GM21723 (cell line): ENCODE results near the gene SMIM24.

ENCODE experiments used
- ATAC-seq: cut with Tn5 transposase; IDR thresholded peaks from one replicate; pipeline ENCODE4 v1.9.1; 2021; ENCODE audit warnings: mild to moderate bottlenecking, moderate library complexity; ENCODE audit not compliant: unreplicated experiment

The SMIM24 gene

DNA sequence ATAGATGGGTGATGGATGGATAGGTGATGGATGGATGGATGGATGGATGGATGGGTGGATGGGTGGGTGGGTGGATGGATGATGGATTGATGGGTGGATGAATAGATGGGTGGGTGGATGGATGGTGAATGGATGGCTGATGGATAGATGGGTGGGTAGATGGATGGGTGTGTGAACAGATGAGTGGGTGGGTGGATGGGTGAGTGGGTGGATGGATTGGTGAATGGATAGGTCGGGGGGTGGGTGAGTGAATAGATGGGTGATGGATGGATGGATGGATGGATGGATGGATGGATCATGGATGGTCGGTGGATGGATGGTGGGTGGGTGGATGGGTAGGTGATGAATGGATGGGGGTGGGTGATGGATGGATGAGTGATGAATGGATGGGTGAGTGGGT, 3.5 kb downstream of the SMIM24 start:
- no peak for ATAC-seq

DNA sequence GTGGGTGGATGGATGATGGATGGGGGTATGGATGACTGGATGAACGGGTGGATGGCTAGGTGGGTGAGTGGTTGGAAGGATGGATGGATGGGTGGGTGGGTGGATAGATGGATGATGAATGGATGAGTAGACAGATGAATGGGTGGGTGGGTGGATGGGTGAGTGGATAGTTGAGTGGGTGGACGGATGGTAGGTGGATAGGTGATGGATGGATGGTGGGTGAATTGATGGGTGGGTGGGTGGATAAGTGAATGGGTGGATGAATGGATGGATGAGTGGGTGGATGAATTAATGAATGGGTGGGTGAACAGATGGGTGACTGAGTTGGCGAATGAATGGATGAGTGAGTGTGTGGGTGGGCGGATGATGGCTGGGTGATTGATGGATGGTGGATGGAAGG, 4.9 kb downstream of the SMIM24 start:
- ATAC-seq, result no peak

DNA sequence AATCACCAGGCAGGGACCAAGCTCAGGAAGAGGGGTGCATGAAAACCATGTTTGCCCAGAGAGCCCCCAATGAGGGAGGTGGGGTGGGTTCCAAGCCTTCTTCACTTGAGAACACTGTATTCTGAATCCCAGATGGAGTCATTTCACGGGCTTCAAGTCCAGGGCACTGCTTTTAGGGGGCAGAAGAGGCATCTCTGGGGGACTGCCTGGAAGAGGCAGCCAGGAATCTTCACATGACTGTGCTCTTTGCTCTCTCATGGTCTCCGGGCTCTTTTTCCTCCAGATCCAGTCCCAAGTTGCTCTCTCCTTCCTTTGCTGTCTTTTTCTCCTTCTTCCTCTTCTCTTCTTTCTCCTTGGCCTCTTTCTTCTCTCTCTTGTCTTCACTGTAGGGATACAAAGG, 5.7 kb downstream of the SMIM24 start:
- no peak for ATAC-seq

- ATAC-seq, result no peak
Measured at GRCh38 chr19:3474010-3474409, 6.3 kb downstream of the SMIM24 start.

- ATAC-seq, result no peak
Measured at GRCh38 chr19:3471954-3472655, 8.2 kb downstream of the SMIM24 start.

- no peak for ATAC-seq
Measured at GRCh38 chr19:3470500-3471128, 9.7 kb downstream of the SMIM24 start.

GRCh38 chr19:3469638-3470499, 10.5 kb downstream of the SMIM24 start:
- ATAC-seq, result no peak

DNA sequence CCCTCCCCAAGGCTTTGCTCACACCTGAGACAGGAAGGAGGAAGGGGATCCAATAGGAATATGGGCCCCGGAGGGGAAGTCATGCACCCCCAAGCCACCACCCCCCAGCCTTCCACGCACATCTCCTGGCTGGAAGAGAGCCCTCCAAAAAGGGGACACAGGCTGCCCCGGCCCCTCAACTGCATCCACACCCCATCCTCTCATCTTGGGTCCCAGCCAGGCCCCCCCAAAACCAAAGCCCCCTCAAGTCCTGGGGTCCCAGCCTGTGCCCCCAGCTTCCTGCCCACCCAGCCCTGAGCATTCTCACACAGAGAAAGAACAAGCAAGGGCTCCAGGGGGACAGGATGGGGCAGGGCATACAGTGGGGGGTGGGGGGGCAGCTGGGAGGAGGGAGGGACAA, 12.1 kb downstream of the SMIM24 start:
- no peak for ATAC-seq

DNA sequence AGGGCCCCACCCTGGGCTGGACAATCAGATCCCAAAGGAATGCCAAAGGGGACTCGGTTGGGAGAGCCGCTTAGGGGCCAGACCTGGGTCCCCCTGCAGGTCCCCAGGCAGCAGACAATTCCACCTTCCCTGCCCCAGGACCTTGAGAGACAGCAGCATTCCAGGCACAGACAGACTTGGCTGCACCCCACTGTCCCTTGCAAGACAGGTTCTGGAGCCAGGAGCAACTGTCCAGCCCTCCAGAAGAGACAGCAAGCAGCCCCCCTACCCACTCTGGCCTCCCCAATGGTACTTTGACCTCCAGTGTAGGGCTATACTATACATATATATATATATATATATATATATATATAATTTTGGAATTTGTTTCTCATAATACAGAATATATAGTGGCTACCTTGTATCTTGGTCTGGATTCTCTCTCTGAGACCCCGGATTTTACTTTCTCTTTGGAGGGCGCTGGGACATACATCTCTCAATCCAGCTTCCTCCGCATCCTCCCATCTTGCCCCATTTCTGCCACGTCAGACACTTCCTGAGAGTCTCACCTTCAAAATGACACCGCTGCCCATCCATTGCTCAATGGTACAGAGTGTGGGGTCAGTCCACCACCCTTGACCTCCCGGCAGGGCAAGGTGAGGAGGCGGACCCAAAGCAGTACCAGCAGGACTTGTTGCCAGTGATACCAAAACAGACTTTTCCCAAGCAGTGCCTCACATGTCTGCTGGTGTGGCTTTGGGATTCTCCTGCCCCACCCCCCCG, 12.7 kb downstream of the SMIM24 start:
- no peak for ATAC-seq

GRCh38 chr19:3466635-3467034, 13.7 kb downstream of the SMIM24 start:
- ATAC-seq, result no peak

- no peak for ATAC-seq
Measured at GRCh38 chr19:3465552-3465951, 14.8 kb downstream of the SMIM24 start.

GRCh38 chr19:3464587-3465235, 15.6 kb downstream of the SMIM24 start:
- no peak for ATAC-seq

- ATAC-seq, result no peak
Measured at GRCh38 chr19:3463714-3464586, 16.4 kb downstream of the SMIM24 start.

DNA sequence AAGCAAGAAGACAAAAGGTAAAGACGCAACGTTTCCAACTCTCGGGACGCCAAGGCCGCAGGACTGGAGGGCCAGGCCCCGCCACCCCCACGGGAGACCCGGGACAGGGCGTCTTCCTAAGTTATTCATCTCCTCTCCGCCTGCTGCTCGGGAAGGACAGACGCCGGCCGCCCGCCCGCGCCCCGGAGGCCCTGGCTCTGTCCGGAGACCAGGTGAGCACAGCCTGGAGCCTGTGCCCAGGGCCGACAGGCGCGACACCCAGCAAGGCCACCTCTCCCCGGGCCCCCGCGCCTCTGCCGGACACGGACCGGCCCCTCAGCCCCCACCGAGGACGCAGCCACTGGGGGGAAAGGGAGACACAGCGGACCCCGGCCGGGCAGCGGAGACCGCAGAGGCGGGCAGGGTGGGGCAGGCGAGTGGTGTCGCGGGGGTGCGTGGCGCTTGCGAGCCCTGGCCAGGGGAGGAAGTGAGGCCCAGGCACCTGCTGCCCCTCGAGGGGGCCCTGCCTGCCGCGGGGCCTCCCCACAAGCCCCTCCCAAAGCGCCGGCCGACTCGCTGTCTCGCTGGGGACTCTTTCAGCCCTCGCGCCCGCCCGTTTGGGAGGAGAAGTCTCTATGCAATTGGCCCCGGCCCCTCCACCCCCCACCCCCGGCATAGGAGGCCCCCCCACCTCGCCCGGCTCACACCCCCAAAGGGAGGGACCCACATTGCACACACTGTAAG, 17.2 kb downstream of the SMIM24 start:
- ATAC-seq, result no peak

DNA sequence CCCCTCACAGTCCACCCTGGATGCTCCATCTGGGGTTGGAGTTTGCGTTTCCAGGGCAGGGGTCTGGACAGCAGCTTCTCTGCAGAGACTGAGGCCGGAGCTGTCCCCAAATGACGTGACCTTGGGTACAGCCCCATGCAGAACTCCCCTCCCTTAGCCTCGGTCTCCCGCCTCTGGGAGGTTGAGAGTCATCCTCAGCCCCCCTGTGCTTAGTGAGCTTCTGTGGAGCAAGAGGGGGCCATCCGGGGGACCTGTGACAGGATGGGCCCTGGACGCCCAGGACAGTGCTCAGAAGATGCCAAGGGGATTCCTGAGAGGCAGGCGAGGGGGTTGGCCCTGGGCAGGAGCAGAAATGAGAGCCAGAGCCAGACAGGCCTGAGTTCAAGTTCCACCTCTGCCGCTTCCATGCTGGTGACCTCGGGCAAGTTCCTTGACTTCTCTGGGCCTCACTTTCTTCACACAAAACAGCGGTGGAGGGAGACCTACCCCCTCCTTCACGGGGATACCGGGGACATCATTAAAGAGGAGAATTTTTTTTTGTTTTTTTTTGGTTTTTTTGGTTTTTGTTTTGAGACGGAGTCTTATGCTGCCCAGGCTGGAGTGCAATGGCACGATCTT, 20.3 kb downstream of the SMIM24 start:
- ATAC-seq, result no peak

DNA sequence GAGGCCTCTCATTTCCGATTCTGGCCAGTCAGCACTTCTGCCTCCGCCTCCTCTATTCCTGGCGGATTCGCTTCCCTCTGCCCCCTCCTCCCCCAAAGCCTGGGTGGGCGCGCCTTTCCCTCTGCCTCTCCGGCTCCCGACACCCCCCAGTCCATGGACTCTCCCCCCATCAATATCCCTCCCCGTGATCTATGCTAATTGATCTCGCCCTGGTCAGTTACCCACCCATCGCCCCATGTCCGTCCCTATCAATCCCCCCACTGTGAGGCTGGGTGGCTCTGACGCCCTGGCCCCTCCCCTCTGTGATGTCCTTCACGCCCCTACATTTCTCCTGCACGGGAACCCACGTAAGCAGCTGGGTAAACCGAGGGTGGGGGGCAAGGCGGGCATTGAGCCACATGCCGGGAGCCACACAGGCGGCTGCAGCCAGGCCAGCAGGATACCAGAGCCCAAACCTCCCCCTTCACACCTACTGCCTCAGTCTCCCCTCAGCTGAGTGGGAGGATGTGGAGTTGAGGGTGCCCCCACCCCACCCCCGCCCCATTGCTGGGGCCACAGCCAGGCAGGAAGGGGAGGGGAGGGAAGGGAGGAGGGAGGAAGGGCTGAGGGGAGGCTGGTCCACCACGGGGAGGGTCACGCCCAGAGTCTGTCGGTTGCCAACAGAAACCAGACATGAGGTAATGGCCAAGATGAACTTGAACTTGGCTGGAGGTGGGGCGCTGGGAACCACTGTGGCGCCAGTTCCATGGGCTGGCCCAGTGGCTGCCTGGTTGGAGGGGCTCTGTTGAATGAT, 21.0 kb downstream of the SMIM24 start:
- no peak for ATAC-seq

GRCh38 chr19:3458229-3459088, 21.9 kb downstream of the SMIM24 start:
- ATAC-seq, result no peak
